Stomach (tissue), 9 donors: ENCODE data around the gene ELAC2. TPM values are rescaled to one million over a fixed set of nuclear protein-coding genes. Genes with fewer than 3 reads are reported as not detected.

Experiments
- DNase-seq, 2 donors: peaks; one replicate each; pipeline versions ENCODE4 v3.0.0 to v3.0.0-alpha.2; 2013 to 2019
- H3K27ac ChIP-seq, 5 donors: fragments of 200-600 bp in 4 of 5; sonication (generic) in 4 of 5; one replicate each; pipeline ENCODE4 v1.5.1; 2013 to 2019; ENCODE audit warnings: mild to moderate bottlenecking in 1 of 5, moderate library complexity in 1 of 5
- H3K27me3 ChIP-seq, 3 donors: fragments of 200-600 bp; sonication (generic); one replicate each; pipeline ENCODE4 v1.5.1; 2017 to 2019; ENCODE audit warnings: mixed run types in 1 of 3
- H3K36me3 ChIP-seq, 4 donors: fragments of 200-600 bp; sonication (generic); 1 replicate in 3 of 4; 2 replicates in 1 of 4; pipeline ENCODE4 v1.5.1; 2016 to 2019
- H3K4me1 ChIP-seq, 4 donors: fragments of 200-600 bp; sonication (generic); one replicate each; pipeline ENCODE4 v1.5.1; 2016 to 2019
- H3K4me3 ChIP-seq, 4 donors: fragments of 200-600 bp; sonication (generic) in 3 of 4; one replicate each; pipeline ENCODE4 v1.5.1; 2016 to 2019; ENCODE audit warnings: mild to moderate bottlenecking in 1 of 4
- H3K9me3 ChIP-seq, 4 donors: fragments of 200-600 bp; sonication (generic); one replicate each; pipeline ENCODE4 v1.5.1; 2016 to 2019
- EP300 ChIP-seq: sonication (generic); formaldehyde crosslinking; IDR thresholded peaks from one replicate; pipeline ENCODE4 v1.6.1; 2017; ENCODE audit warnings: antibody characterized with exemption
- POLR2A ChIP-seq, 4 donors: fragments of 450-650 bp; IDR thresholded peaks; one replicate each; pipeline ENCODE4 v1.6.1; 2016; ENCODE audit warnings: antibody characterized with exemption in 4 of 4, control low read depth in 2 of 4, mild to moderate bottlenecking in 1 of 4, moderate library complexity in 1 of 4
- POLR2AphosphoS5 ChIP-seq, 3 donors: sonication (generic); formaldehyde crosslinking; IDR thresholded peaks; one replicate each; pipeline ENCODE4 v1.6.1; 2016; ENCODE audit warnings: antibody characterized with exemption in 3 of 3
- WGBS, 5 donors: extraction: QIAGEN DNeasy Blood & Tissue Kit in 3 of 5; methylation state at CpG; one replicate each; pipeline versions ENCODE4 v1.1.5 to v1.1.7; 2013 to 2018; 5-methylcytosine and 5-hydroxymethylcytosine counted together
- intact Hi-C: fragments of 100-400 bp; cut with DNase I; formaldehyde crosslinking; loops from one replicate; pipeline ENCODE4 v1.15.1; 2023; ENCODE audit warnings: low total_unique reads
- polyA plus RNA-seq, 3 donors: library from polyadenylated mRNA; stranded (reverse); fragments of 200-250 nt; gene quantifications; one replicate each; pipeline ENCODE4 v1.2.3, GENCODE V29; 2013
- total RNA-seq, 5 donors: library from RNA; depleted of rRNA; stranded (reverse); fragments of >200 nt; gene quantifications; one replicate each; pipeline versions ENCODE4 v1.1.0 to v1.2.3, GENCODE V29; 2014 to 2016
- TF ChIP-seq, protein P1 (sequence below), 7 experiments: fragments of 450-650 bp in 4 of 7; fragments of 200-600 bp in 3 of 7; sonication (generic) in 3 of 7; IDR thresholded peaks; one replicate each; pipeline ENCODE4 v1.5.1; 2016 to 2019; ENCODE audit warnings: antibody characterized with exemption in 7 of 7, control low read depth in 2 of 7, mild to moderate bottlenecking in 1 of 7
- donor health status: healthy with polysubstance abuse.
- donor health status: Bipolar disorder and iron deficiency.
- donor health status: healthy.

Gene ELAC2
- total and polyA plus RNA-seq, 8 donors: 20.5 to 156 (median 60.2) TPM

DNA sequence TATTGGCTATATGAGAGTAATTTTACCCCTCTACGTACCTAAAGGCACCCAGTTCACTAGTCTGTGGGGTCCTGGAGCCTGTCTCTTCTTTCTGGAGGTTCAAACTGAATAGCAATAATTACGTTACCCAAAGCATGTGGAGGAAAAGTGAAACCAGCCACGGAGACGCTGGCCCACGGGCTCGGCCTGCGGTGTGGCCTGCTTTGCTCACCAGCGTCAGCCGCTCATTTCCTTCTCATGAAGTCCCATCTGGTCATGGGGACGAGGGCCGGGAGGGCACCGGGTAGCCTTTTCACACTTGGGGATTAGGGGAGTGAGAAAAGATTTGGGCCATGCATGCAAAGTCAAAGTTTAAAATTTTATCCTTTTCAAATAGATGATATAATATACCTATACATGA is 26.9 kb downstream of the ELAC2 start:
- Histone ChIP-seq H3K9me3 (no peaks in the 10 kb centered on the region), H3K27me3 (no peaks in the 10 kb centered on the region), H3K4me1 (peaks cover 0 to 3% (median 0%) of the 10 kb centered on the region in 4 donors), H3K36me3 (peaks cover 51 to 67% (median 64%) of the 10 kb centered on the region in 4 donors), H3K27ac (no peak overlapping the region), H3K4me3 (no peak overlapping the region)
- WGBS, 5 donors: 90 to 96% (median 95%) methylated on average over 12 of the region's 12 CpGs
- TF ChIP-seq POLR2A (IDR thresholded peaks at IDR 0.05): no peak
- TF ChIP-seq POLR2AphosphoS5 (IDR thresholded peaks at IDR 0.05): no peak
- intact Hi-C loops: loop anchor here (10.0 kb wide), 1 partner anchor 736 kb away; no protein-coding TSS in a partner anchor
- no peak for DNase-seq

DNA sequence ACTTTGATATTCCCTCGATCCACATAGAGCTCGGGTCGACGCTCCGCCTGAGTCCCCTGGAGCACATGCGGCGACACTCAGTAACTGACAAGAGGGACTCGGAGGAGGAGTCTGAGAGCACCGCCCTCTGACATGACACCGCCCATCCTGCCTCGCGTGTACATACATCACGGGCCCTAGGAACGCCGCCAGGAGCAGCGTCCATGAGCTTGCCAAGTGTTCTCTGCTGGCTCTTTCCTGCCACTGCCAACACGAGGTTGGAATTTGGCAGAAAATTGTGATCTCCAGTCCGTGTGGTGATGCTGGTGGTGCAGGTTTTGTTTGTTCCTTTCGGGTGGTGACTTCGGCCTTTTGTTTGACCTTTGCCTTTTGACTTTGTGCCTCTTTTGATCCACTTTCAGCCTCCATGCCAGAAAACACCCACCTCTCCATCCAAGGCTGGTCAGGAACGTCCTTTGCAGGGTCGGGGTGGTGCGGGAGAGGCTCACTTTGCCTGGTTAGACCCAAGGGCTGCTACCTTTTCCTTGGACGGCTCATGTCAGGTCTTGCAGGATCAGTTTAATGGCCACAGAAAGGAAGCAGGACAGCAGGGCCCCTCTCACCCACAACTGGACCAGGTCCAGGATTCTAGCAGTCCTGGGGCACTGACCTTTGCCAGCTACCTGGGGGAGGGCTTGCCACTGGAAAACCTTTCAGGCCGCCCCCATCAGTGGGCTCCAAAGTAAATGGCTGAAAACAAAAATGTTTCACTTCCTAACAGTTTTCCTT is 27.6 kb downstream of the ELAC2 start:
- no peak overlapping the region for H3K4me3 ChIP-seq
- no peaks in the 10 kb centered on the region for H3K27me3 ChIP-seq
- H3K36me3 ChIP-seq: peaks cover 44 to 60% (median 57%) of the 10 kb centered on the region in 4 donors
- no peaks in the 10 kb centered on the region for H3K9me3 ChIP-seq
- no peak for TF ChIP-seq POLR2AphosphoS5 (IDR thresholded peaks at IDR 0.05)
- no peak for TF ChIP-seq EP300
- TF ChIP-seq POLR2A (IDR thresholded peaks at IDR 0.05): no peak
- TF ChIP-seq, protein P1, sequence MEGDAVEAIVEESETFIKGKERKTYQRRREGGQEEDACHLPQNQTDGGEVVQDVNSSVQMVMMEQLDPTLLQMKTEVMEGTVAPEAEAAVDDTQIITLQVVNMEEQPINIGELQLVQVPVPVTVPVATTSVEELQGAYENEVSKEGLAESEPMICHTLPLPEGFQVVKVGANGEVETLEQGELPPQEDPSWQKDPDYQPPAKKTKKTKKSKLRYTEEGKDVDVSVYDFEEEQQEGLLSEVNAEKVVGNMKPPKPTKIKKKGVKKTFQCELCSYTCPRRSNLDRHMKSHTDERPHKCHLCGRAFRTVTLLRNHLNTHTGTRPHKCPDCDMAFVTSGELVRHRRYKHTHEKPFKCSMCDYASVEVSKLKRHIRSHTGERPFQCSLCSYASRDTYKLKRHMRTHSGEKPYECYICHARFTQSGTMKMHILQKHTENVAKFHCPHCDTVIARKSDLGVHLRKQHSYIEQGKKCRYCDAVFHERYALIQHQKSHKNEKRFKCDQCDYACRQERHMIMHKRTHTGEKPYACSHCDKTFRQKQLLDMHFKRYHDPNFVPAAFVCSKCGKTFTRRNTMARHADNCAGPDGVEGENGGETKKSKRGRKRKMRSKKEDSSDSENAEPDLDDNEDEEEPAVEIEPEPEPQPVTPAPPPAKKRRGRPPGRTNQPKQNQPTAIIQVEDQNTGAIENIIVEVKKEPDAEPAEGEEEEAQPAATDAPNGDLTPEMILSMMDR (IDR thresholded peaks at IDR 0.05): no peak
- H3K4me1 ChIP-seq: peaks cover 0 to 10% (median 0%) of the 10 kb centered on the region in 4 donors
- DNase-seq: peak in 1 of 2 donors; percentile 29
- WGBS, 5 donors: 69 to 82% (median 80%) methylated on average over 24 to 25 of the region's 25 CpGs
- intact Hi-C loops: loop anchor here (10.0 kb wide), 1 partner anchor 735 kb away; no protein-coding TSS in a partner anchor
- H3K27ac ChIP-seq: no peak overlapping the region

DNA sequence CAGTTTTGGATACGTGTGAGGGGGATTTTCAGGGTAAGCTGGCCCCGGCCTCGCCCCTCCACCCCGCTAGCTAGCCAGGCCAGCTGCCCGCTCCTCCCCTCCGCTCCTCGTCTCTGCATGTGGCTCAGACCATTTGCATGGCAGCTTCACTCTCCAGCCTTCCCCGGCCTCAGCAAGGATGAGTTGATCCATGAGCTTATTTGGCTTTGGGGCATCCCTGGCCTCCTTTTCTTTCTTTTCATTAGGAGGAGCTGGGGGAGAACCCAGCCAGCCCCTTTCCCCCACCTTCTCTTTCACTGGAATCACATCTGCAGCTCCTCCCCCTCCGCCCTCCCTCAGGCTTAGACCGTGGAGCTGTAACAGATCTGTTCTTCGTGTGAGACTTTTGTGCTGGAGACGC is 30.7 kb downstream of the ELAC2 start:
- DNase-seq: no peak
- intact Hi-C loops: no loop called here
- H3K27ac ChIP-seq: no peak overlapping the region
- peaks cover 13 to 29% (median 28%) of the 10 kb centered on the region in 4 donors for H3K36me3 ChIP-seq
- peaks cover 0 to 17% (median 6%) of the 10 kb centered on the region in 4 donors for H3K4me1 ChIP-seq
- TF ChIP-seq, protein P1 (IDR thresholded peaks at IDR 0.05): no peak
- no peak for TF ChIP-seq EP300
- no peak for TF ChIP-seq POLR2A (IDR thresholded peaks at IDR 0.05)
- TF ChIP-seq POLR2AphosphoS5 (IDR thresholded peaks at IDR 0.05): no peak
- H3K27me3 ChIP-seq: no peaks in the 10 kb centered on the region
- no peaks in the 10 kb centered on the region for H3K9me3 ChIP-seq
- H3K4me3 ChIP-seq: no peak overlapping the region
- WGBS, 5 donors: 54 to 70% (median 62%) methylated on average over 12 of the region's 12 CpGs

DNA sequence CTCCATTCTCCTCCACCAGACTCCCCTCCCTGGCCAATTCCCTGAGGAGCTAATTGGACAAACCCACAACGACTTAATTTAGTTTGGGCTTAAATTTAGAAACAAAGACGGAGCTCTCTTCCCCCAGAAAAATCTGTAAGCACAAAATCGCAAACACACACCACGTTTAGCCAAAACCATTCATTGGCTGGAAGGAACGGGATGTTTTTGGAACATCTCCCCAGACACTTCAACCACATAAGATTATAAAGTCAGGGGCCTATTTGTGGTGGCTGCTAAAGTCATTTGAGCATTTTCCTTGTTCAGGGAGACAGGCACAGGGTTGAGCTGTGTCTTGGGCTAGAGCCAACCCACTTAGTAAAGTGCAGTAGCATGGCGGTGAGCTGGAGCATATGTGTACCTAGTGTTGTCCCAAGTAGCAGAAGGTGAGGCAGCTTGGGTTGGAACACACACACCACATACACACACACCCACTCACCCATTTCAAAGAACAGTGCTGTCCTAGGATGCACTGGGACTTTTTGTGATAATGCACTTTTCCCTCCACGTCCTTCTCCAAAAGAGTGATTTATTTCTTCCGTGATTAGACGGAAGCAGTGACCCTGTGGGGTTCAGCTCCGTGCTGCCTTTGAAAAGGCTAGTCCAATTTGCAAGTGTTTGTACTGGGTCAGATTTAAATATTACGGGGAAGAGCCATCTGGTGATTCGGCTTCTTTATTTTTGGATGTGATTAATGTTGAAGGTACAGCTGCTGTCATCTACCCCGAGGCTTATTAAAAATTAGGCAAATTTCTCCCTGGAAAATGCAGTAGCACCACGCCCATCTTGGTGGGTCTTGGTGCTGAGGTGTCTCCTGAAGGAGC is 32.2 kb downstream of the ELAC2 start:
- intact Hi-C loops: no loop called here
- H3K27ac ChIP-seq: peak overlapping the region in 4 of 5 donors; percentile 11 to 79 (median 76)
- peaks cover 3 to 14% (median 14%) of the 10 kb centered on the region in 4 donors for H3K36me3 ChIP-seq
- WGBS, 5 donors: 56 to 70% (median 66%) methylated on average over 13 to 14 of the region's 14 CpGs
- DNase-seq: peak in 1 of 2 donors; percentile 51
- no peak for TF ChIP-seq POLR2AphosphoS5 (IDR thresholded peaks at IDR 0.05)
- TF ChIP-seq EP300: no peak
- TF ChIP-seq POLR2A (IDR thresholded peaks at IDR 0.05): no peak
- TF ChIP-seq, protein P1 (IDR thresholded peaks at IDR 0.05): no peak
- no peaks in the 10 kb centered on the region for H3K9me3 ChIP-seq
- H3K27me3 ChIP-seq: no peaks in the 10 kb centered on the region
- H3K4me3 ChIP-seq: no peak overlapping the region
- H3K4me1 ChIP-seq: peaks cover 0 to 17% (median 6%) of the 10 kb centered on the region in 4 donors
